K562 (cell line): ENCODE results near the gene HNRNPH3. TPM values are rescaled to one million over a fixed set of nuclear protein-coding genes. Genes with fewer than 3 reads are reported as not detected.

Experiments used
- ATAC-seq: fragments of 200-7000 bp; cut with Tn5 transposase; 3 replicates; pipeline ENCODE4 v1.9.1; 2020; ENCODE audit warnings: moderate library complexity
- BruUV-seq: library from RNA; stranded (reverse); fragments of 400-500 nt; replicated peaks from 2 replicates; lab custom pipeline; 2021; lab: Mats Ljungman, UMichigan
- CTCF ChIA-PET: fragments of 300-600 bp; formaldehyde crosslinking; extraction: SDS; loops from one replicate; lab custom pipeline; 2021; ENCODE audit warnings: low intra/inter-chr PET ratio; lab: Yijun Ruan, JAX
- POLR2A ChIA-PET: fragments of 300-600, 350-650 bp; sonication (Branson Sonifier 250); formaldehyde crosslinking; extraction: SDS; loops from one replicate; lab custom pipeline; 2021; ENCODE audit warnings: antibody characterized with exemption, inconsistent platforms; lab: Yijun Ruan, JAX
- DNase-seq, 4 experiments: peaks; one replicate each; pipeline versions ENCODE4 v3.0.0 to v3.0.0-alpha.2; 2011 to 2018; ENCODE audit warnings: low spot score in 3 of 4, mixed read lengths in 3 of 4; ENCODE audit errors: extremely low read depth in 1 of 4
- FAIRE-seq: peaks from 2 replicates; lab custom pipeline; 2011; peaks lifted over from hg19 to GRCh38; lab: Jason Lieb, UNC
- H2AFZ ChIP-seq: 2 replicates; pipeline ENCODE4 v1.6.0; 2011; ENCODE audit warnings: low read depth, low read length, control low read depth, inconsistent platforms
- H3K27ac ChIP-seq: fragments of 200-600 bp; 3 replicates; pipeline ENCODE4 v1.8.0; 2011; ENCODE audit warnings: low read depth, mild to moderate bottlenecking, control low read depth, inconsistent platforms, low read length, moderate library complexity, mixed read lengths; ENCODE audit errors: extremely low read depth
- H3K27me3 ChIP-seq, 2 experiments: fragments of 300-600 bp in 1 of 2; 2 replicates in 1 of 2; 3 replicates in 1 of 2; pipeline versions ENCODE4 v1.6.0 to v1.8.0; 2011; ENCODE audit warnings: inconsistent platforms in 2 of 2, low read length in 2 of 2, mild to moderate bottlenecking in 1 of 2, mixed read lengths in 1 of 2, moderate library complexity in 1 of 2; ENCODE audit not compliant: control insufficient read depth in 2 of 2, insufficient read depth in 2 of 2
- H3K36me3 ChIP-seq: fragments of 300-600 bp; 3 replicates; pipeline ENCODE4 v1.8.0; 2011; ENCODE audit warnings: mild to moderate bottlenecking, low read length, inconsistent platforms; ENCODE audit not compliant: control insufficient read depth, insufficient read depth
- H3K4me1 ChIP-seq, 2 experiments: fragments of 200-600 bp in 1 of 2; replicated peaks in 1 of 2; 2 replicates in 1 of 2; 3 replicates in 1 of 2; pipeline versions ENCODE4 v1.5.1 to v1.8.0; 2011; ENCODE audit warnings: inconsistent platforms in 2 of 2, low read length in 2 of 2, mild to moderate bottlenecking in 1 of 2, mixed read lengths in 1 of 2, moderate library complexity in 1 of 2; ENCODE audit not compliant: control insufficient read depth in 2 of 2, insufficient read depth in 2 of 2
- H3K4me2 ChIP-seq: 2 replicates; pipeline ENCODE4 v1.6.1; 2011; ENCODE audit warnings: low read length, control low read depth, inconsistent platforms, mixed read lengths; ENCODE audit not compliant: insufficient read depth
- H3K4me3 ChIP-seq: fragments of 200-600 bp; sonication (generic), shearing (Covaris generic); 2 replicates; pipeline ENCODE4 v1.5.1; 2016; ENCODE audit warnings: control low read depth, inconsistent platforms
- H3K79me2 ChIP-seq: fragments of 200-600 bp; 3 replicates; pipeline ENCODE4 v1.8.0; 2011; ENCODE audit warnings: low read length, inconsistent platforms; ENCODE audit not compliant: control insufficient read depth, insufficient read depth
- H3K9ac ChIP-seq, 2 experiments: 2 replicates each; pipeline versions ENCODE4 v1.6.0 to v1.6.1; 2011; ENCODE audit warnings: low read depth in 2 of 2, low read length in 2 of 2, control low read depth in 1 of 2, inconsistent platforms in 1 of 2, mild to moderate bottlenecking in 1 of 2, mixed read lengths in 1 of 2; ENCODE audit not compliant: insufficient read depth in 1 of 2
- H3K9me1 ChIP-seq: one replicate; pipeline ENCODE4 v1.6.0; 2011; ENCODE audit warnings: inconsistent platforms, mild to moderate bottlenecking, low read length, moderate library complexity; ENCODE audit not compliant: control insufficient read depth, insufficient read depth
- H3K9me3 ChIP-seq: replicated peaks from 2 replicates; pipeline ENCODE4 v1.5.1; 2011; ENCODE audit warnings: low read depth, low read length, inconsistent platforms; ENCODE audit not compliant: control insufficient read depth, insufficient read depth
- H4K20me1 ChIP-seq: replicated peaks from 2 replicates; pipeline ENCODE4 v1.6.1; 2011; ENCODE audit warnings: low read length, inconsistent platforms, mixed read lengths; ENCODE audit not compliant: control insufficient read depth, insufficient read depth
- CHD2 ChIP-seq: IDR thresholded peaks from 2 replicates; pipeline ENCODE4 v1.6.1; 2011; ENCODE audit warnings: low read depth, low read length
- ETS2 ChIP-seq: IDR thresholded peaks from 2 replicates; pipeline ENCODE4 v1.6.1; 2016; ENCODE audit warnings: borderline replicate concordance, missing genetic modification characterization, mild to moderate bottlenecking, moderate library complexity, missing compliant biosample characterization; ENCODE audit not compliant: poor library complexity, severe bottlenecking
- EWSR1 ChIP-seq: fragments of 450-650 bp; IDR thresholded peaks from 2 replicates; pipeline ENCODE4 v1.6.1; 2018; ENCODE audit warnings: borderline replicate concordance, mild to moderate bottlenecking, low read depth, moderate library complexity; ENCODE audit not compliant: partially characterized antibody
- FOXJ3 ChIP-seq: sonication (generic); formaldehyde crosslinking; IDR thresholded peaks from 2 replicates; pipeline ENCODE4 v1.4.0; 2020; ENCODE audit warnings: mild to moderate bottlenecking, missing genetic modification reagents
- KDM2B ChIP-seq: fragments of 250-450 bp; sonication (Bioruptor Pico); IDR thresholded peaks from 2 replicates; pipeline ENCODE4 v1.8.0; 2021; ENCODE audit warnings: mild to moderate bottlenecking, moderate library complexity
- MITF ChIP-seq: IDR thresholded peaks from 2 replicates; pipeline ENCODE4 v1.6.1; 2014; ENCODE audit warnings: antibody characterized with exemption
- SIX5 ChIP-seq, 2 experiments: IDR thresholded peaks; 2 replicates each; pipeline ENCODE4 v1.6.1; 2011; ENCODE audit warnings: low read length in 2 of 2, borderline replicate concordance in 1 of 2, low read depth in 1 of 2, mild to moderate bottlenecking in 1 of 2, moderate library complexity in 1 of 2; ENCODE audit not compliant: insufficient read depth in 1 of 2
- SMAD4 ChIP-seq: fragments of 250-450 bp; sonication (Bioruptor Pico); conservative IDR thresholded peaks from 2 replicates; pipeline ENCODE4 v1.8.0; 2021; ENCODE audit warnings: inconsistent platforms, mild to moderate bottlenecking, moderate library complexity
- SREBF1 ChIP-seq: fragments of 150-350 bp; IDR thresholded peaks from 2 replicates; pipeline ENCODE4 v1.6.1; 2014; ENCODE audit warnings: antibody characterized with exemption, low read depth, low read length, borderline replicate concordance
- TSHZ1 ChIP-seq: fragments of 250-450 bp; sonication (Bioruptor Pico); IDR thresholded peaks from 2 replicates; pipeline ENCODE4 v1.4.0; 2020; ENCODE audit warnings: mild to moderate bottlenecking, moderate library complexity
- XRCC3 ChIP-seq: fragments of 450-650 bp; IDR thresholded peaks from 2 replicates; pipeline ENCODE4 v1.6.1; 2017; ENCODE audit warnings: mild to moderate bottlenecking, moderate library complexity
- WGBS: fragments of 100-300 bp; shearing (Covaris generic); methylation state at CpG from one replicate; pipeline ENCODE4 v1.1.6; 2016; ENCODE audit warnings: low coverage, mixed read lengths; ENCODE audit not compliant: insufficient coverage; ENCODE audit errors: missing lambda C conversion rate; 5-methylcytosine and 5-hydroxymethylcytosine counted together
- in situ Hi-C: fragments of 300-500 bp; cut with MboI; formaldehyde crosslinking; loops from 4 replicates; pipeline ENCODE4 v1.15.0; 2018; ENCODE audit warnings: inconsistent platforms, mixed read lengths
- intact Hi-C: fragments of 100-400 bp; cut with micrococcal nuclease; formaldehyde crosslinking; loops from 2 replicates; pipeline ENCODE4 v1.14.2; 2022
- polyA plus RNA-seq, 8 experiments: library from polyadenylated mRNA; depleted of rRNA in 4 of 8; stranded (reverse) in 5 of 8; unstranded in 3 of 8; fragments of >200 nt; fragmentation: Nextera tagmentation in 2 of 8; fragmentation: Illumina TruSeq in 1 of 8; extraction: Ambion mirVana in 2 of 8; extraction: Trizol in 1 of 8; gene quantifications; 2 replicates each; pipeline versions ENCODE4 v1.2.1 to v1.2.3, GENCODE V29; 2011 to 2014; ENCODE audit warnings: inconsistent platforms in 1 of 8, missing spikeins in 1 of 8
- total RNA-seq, 7 experiments: library from RNA; depleted of rRNA in 6 of 7; stranded (reverse); fragments of >200 nt in 6 of 7; fragmentation: Illumina TruSeq in 2 of 7; extraction: Trizol in 2 of 7; gene quantifications; 2 replicates each; pipeline versions ENCODE4 v1.2.1 to v1.2.3, GENCODE V29; 2011 to 2021; ENCODE audit warnings: low replicate concordance in 1 of 7
- TF ChIP-seq, protein P1 (sequence below), 3 experiments: IDR thresholded peaks in 2 of 3; conservative IDR thresholded peaks in 1 of 3; 2 replicates each; pipeline ENCODE4 v1.5.1; 2011 to 2012; ENCODE audit warnings: low read length in 3 of 3, mild to moderate bottlenecking in 3 of 3, control low read depth in 2 of 3, improper control_type of control experiment in 1 of 3, inconsistent platforms in 1 of 3, low read depth in 1 of 3, mixed read lengths in 1 of 3, moderate library complexity in 1 of 3; ENCODE audit not compliant: insufficient read depth in 2 of 3

HNRNPH3 gene
- total and polyA plus RNA-seq, 9 of the 15 experiments (the other 6 are each of a cell fraction or from before 2014, with no cell fraction given), result 52.8 to 562 (median 152) TPM

DNA sequence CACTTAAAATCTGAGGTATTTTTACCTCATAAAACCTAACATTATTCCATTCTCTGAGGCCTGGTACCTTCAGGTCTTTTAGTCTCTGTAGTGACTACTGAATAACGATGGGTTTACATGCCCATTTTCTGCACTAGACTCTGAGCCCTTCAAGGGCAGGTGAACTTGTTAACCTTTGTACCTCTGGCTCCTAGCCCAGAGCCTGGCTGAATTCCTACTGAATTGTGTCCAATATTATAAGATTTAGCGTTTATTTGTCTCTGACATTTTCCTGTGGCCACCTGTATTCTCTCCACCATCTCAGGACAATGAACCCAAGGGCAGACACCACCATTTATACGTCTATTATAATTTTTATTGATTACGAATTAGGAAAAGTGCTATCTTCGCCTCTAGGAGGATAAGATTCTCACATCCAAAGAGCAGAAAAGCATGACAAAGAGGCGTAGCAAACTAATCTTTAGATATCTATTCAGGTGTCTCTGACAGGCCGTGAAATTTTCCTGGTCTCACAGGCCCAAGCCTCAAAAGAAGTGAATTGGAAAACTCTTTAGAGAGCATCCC is 27.9 kb upstream of the HNRNPH3 start (continued):
- TF ChIP-seq TSHZ1 (no peak), CHD2 (no peak)
- TF ChIP-seq, all 486 proteins: peak for 0

- no peak overlapping the region for H3K4me3 ChIP-seq
- H3K27me3 ChIP-seq, result no peaks in the 10 kb centered on the region
- H2AFZ ChIP-seq, result no peak overlapping the region
- CTCF ChIA-PET, result no interaction called here
- TF ChIP-seq SMAD4 (CRISPR knock-in tag) (no peak), FOXJ3 (CRISPR knock-in tag) (no peak), EWSR1 (no peak), MITF (no peak), SREBF1 (no peak), SIX5 (IDR thresholded peaks at IDR 0.05; ENCODE audit: borderline replicate concordance in 1 of 2, insufficient read depth in 1 of 2, low read depth in 1 of 2, low read length in 2 of 2) (no peak), XRCC3 (no peak), ETS2 (tag) (no peak), KDM2B (no peak)
- TF ChIP-seq, protein P1, sequence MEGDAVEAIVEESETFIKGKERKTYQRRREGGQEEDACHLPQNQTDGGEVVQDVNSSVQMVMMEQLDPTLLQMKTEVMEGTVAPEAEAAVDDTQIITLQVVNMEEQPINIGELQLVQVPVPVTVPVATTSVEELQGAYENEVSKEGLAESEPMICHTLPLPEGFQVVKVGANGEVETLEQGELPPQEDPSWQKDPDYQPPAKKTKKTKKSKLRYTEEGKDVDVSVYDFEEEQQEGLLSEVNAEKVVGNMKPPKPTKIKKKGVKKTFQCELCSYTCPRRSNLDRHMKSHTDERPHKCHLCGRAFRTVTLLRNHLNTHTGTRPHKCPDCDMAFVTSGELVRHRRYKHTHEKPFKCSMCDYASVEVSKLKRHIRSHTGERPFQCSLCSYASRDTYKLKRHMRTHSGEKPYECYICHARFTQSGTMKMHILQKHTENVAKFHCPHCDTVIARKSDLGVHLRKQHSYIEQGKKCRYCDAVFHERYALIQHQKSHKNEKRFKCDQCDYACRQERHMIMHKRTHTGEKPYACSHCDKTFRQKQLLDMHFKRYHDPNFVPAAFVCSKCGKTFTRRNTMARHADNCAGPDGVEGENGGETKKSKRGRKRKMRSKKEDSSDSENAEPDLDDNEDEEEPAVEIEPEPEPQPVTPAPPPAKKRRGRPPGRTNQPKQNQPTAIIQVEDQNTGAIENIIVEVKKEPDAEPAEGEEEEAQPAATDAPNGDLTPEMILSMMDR (IDR thresholded peaks at IDR 0.05 in 2 of 3, conservative IDR thresholded peaks at IDR 0.05 in 1 of 3; ENCODE audit: insufficient read depth in 2 of 3, low read depth in 1 of 3, low read length in 3 of 3), result no peak
- POLR2A ChIA-PET, result interaction anchor here (0.9 to 1.5 kb wide), 2 partner anchors 11 to 22 kb away, joined by 3 read pairs; no protein-coding TSS in a partner anchor
- no peak overlapping the region for H3K4me2 ChIP-seq
- no peak for DNase-seq
- WGBS, result 0% methylated on average over 1 of the region's 1 CpG
- no peaks in the 10 kb centered on the region for H3K79me2 ChIP-seq
- no peaks in the 10 kb centered on the region for H4K20me1 ChIP-seq
- BruUV-seq, result no TSS peak
- in situ Hi-C loops (loop anchor here (10.0 kb wide), 2 partner anchors 451 to 521 kb away; no protein-coding TSS in a partner anchor), intact Hi-C loops (no loop called here)
- no peak overlapping the region for H3K9ac ChIP-seq
- H3K9me1 ChIP-seq, result no peaks in the 10 kb centered on the region
- ATAC-seq, result no peak
- no peaks in the 10 kb centered on the region for H3K9me3 ChIP-seq
- no peaks in the 10 kb centered on the region for H3K4me1 ChIP-seq
- no peak overlapping the region for H3K27ac ChIP-seq
- H3K36me3 ChIP-seq, result no peaks in the 10 kb centered on the region
- FAIRE-seq, result no peak
Measured at GRCh38 chr10:68305854-68306253, 26.0 kb upstream of the HNRNPH3 start.
